NCI-H2029 (cell line): Measurements from ENCODE around the gene GNG4.
A peak's percentile ranks its signal among the peaks of the same experiment; 100 is the strongest.

Experiments used
- DNase-seq: peaks from one replicate; lab custom pipeline; 2025; lab: John Stamatoyannopoulos, UW

The GNG4 gene

GRCh38 chr1:235527196-235527814, 122.3 kb downstream of the GNG4 start:
- no peak for DNase-seq

- DNase-seq = no peak
Measured at GRCh38 chr1:235525314-235525713, 124.3 kb downstream of the GNG4 start.

- DNase-seq = no peak
Measured at GRCh38 chr1:235516862-235517446, 132.6 kb downstream of the GNG4 start.

- DNase-seq = no peak
Measured at GRCh38 chr1:235515844-235516512, 133.6 kb downstream of the GNG4 start.

- peak; percentile 44 for DNase-seq
Measured at GRCh38 chr1:235513495-235514366, 135.9 kb downstream of the GNG4 start.

GRCh38 chr1:235511470-235512240, 137.9 kb downstream of the GNG4 start:
- DNase-seq = no peak

- no peak for DNase-seq
Measured at GRCh38 chr1:235510823-235511222, 138.8 kb downstream of the GNG4 start.

- no peak for DNase-seq
Measured at GRCh38 chr1:235507623-235508022, 142.0 kb downstream of the GNG4 start.

GRCh38 chr1:235504494-235505222, 144.9 kb downstream of the GNG4 start:
- DNase-seq = peak; percentile 95

- no peak for DNase-seq
Measured at GRCh38 chr1:235504122-235504493, 145.5 kb downstream of the GNG4 start, which contains the start of gene B3GALNT2. TSS of gene B3GALNT2 (minus strand) at chr1:235504452. CDS start at chr1:235504252, 200 bp downstream.

GRCh38 chr1:235503403-235504121, 146.0 kb downstream of the GNG4 start:
- DNase-seq = peak; percentile 5

- DNase-seq = no peak
Measured at GRCh38 chr1:235502601-235503402, 146.8 kb downstream of the GNG4 start.

GRCh38 chr1:235500971-235501540, 148.5 kb downstream of the GNG4 start:
- DNase-seq = no peak
